GM04504 (cell line): ENCODE measurements around the gene PSMD1.
"Not testable (repeated sequence)": the region's sequence is repeated elsewhere in the genome, so short reads cannot be mapped to it uniquely, and the experiment has no call there.

Experiments
- DNase-seq: peaks from one replicate; pipeline ENCODE4 v3.0.0-alpha.2; 2012; ENCODE audit warnings: low read depth

The PSMD1 gene

DNA sequence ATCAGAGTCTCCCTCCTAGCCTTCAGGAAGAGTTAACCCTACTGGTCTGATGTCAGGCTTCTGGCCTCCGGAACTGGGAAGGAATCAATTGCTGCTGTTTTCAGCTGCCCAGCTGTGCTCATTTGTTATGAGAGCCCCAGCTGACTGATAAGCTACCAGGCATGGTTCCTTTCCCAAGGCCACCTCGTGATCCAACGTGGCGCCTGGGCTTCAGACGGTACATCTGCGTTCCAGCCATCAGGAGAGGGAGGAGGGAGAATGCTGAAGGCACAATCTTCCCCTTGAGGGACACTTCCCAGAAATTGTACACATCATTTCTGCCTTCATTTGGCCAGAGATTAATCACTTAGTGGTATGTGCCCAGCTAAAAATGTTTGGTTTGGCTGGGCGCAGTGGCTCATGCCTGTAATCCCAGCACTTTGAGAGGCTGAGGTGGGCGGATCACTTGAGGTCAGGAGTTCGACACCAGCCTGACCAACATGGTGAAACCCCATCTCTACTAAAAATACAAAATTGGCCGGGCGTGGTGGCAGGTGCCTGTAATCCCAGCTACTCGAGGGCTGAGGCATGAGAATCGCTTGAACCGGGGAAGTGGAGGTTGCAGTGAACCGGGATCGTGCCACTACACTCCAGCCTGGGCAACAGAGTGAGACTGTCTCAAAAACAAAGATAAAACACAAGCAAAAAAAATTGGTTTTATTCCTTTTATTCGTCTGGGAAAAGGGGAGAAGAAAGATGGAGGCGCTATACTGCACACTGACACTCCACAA, 131.3 kb downstream of the PSMD1 start:
- no peak for DNase-seq

DNA sequence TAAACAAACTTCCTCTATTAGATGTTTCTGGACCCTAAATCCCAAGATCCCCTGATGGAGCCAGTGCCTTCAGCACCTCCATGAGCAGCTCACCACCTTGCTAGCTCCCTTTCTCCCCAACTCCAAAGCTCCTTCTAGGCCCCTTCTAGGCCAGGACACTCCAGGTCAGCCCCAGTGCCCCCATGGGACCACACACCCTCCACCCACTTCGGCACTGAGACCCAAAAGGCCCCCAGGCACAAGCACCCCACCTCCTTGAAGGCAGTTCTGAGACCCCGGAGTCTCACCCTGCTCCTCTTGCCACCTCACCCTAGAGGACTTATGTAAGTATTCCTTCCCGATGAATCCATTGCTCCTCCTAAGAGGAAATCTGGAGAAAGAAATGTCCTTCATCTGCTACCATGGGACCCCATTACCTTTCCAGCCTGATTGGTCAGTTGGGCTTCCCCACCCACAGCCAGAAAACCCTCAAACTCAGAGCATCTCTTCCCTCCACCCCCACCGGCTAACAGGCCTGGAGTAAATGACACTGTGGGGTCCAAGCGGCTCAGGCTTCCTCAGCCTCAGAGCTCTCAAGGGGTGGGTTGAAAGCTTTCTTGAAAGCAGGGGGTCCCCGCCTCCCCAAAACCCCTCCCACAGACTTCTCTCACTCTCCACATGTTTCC, 132.0 kb downstream of the PSMD1 start:
- no peak for DNase-seq

DNA sequence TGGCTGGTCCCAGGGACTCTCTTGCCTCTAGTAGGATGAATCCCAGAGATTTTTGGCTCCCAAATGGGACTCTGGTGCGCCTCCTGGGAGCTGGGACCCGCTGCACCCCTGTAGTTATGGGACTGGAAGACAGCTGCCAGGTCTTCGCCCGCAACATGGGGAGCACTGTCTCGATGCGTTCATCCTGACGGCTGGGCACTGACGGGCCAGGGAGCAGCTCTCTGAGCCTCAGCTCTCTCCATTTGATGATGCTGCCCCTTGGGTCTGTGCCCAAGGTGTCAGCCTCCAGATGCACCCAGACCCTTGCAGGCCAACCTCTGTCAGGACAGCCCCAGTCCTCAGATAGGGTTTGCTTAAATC, 132.5 kb downstream of the PSMD1 start:
- DNase-seq = no peak

DNA sequence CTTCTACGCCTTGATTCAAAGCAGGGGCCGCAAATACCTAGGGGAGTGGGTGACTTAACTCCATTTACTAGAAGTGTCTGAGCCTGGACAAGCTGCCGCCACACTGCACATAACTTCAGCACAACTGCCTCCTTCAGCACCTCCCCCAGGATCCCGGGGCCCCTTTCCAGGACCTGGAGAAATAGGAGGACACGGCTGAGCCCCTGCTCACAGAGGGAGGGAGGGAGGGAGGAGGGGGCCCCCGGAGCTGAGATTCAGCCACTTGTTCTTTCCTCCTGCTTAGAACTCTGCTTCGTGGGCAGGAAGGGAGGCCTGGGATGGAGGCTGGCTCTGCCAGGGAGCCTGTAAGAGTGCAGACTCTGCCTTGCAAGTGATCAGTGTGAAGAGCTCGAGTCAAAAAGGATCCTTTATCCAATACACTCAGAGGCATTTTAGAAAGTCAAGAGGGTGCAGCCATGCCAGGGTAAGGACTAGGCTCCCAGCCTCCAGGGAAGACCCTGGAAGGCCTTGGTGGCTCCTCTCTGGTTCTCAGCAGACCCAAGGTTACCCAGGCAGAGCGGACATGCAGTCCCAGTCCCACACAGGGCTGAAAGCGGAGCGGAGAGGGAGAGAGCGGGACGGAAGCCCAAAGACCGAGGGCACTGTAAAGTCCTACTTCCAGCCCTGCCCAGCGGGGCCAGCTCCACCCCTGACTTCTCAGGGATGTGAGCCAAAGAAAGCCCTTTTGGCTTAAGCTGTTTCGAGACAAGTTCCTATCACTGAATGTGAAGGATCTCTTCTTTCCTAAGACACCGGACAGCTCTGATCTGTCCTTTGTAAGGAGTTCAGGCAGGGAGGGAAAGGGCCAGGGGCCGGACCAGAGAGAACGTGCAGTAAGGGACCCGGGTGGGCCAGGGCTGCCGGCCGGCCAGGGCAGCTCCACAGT, 133.2 kb downstream of the PSMD1 start:
- DNase-seq = no peak

DNA sequence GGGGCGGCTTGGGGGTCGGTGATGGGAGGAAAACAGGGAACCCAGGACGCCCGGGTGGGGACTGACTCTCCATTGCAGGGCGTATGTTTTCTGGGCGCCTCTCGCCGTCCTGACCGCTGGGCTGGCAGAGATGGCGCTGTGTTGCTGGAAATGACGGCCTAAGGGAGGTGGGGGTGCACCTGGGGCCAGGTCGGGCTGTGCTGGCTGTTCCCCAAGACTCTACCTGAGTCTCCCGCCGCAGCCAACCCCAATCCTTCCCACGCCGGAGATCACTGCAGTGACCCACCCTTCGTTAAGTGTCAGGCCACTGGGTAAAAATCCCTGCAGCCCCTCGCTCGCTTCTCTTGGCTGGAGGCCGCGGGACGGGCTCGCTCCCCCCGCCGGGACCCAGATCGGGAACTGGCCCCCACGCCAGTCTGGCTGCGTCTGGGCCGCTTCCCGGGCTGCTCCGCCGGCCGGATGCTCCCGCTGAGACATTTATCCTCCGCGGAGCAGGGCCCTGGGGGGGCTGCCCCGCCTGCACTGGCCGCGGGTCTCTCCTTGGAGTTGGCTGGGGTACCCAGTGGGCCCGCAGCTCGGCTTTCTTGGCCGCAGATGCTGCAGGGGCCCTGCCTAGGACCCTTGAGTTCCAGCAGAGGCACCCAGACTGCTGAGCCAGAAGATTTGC, 134.0 kb downstream of the PSMD1 start:
- DNase-seq = no peak

DNA sequence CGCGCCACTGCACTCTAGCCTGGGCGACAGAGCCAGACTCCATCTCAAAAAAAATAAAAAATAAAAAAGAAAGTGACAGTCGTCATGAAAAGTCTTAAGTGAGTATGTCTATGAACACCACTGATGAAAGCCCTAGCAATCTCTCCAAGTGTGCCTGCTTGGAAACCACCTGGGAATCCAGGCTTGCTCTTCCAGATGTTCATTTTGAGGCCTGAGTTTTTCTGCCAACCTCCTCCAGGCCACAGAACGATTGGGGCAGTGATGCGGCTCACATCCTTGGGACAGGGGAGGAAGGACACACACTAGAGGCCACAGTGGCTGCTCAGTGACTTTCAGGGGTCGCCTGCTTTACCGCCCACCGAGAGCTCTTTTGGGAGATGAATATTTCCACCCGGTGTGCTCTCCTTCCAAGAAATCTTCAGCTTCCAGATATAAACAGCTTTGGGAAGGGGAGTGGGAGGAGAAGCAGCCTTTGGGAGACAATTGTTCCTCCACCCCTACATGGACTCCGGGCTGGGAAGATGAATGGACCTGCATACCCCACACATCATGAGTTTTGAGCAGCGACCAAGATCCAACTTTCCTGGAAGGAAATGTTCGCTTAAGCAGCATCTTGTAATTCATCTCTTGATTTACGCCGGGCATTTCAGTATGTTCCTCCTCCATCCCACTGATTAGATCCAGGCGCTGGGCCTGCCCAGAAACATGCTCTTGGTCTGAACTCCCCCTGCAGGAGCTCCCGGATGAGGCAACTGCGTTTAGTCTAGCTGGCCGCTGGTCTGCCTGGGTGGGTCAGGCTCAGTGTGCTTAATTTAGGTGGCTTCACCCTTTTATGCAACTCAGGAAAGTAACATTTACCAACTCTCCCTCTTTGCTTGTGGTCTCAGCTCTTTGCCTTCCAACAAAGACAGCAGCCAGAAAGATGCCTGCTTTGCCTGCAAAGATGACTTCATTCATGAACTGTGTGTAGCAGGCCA, 135.5 kb downstream of the PSMD1 start:
- peak; percentile 88 for DNase-seq

DNA sequence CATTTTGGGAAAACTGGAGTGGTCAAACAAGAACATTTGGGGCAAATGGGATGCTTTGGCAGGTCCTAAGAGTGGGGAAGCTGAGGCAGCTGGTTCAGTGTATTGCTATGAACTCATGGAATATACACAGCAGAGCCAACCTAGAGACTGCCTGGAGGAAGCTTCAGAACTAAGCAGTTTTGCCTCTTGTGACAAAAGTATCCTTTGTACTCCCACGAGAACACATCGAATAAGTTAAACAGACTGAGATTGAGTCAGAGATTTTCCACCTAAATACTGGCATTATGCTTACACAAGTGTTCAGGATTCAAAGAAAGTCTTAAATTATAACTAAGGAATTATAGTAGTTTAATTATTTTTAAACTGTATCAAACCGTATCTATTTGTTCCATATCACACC, 136.5 kb downstream of the PSMD1 start:
- DNase-seq = no peak

DNA sequence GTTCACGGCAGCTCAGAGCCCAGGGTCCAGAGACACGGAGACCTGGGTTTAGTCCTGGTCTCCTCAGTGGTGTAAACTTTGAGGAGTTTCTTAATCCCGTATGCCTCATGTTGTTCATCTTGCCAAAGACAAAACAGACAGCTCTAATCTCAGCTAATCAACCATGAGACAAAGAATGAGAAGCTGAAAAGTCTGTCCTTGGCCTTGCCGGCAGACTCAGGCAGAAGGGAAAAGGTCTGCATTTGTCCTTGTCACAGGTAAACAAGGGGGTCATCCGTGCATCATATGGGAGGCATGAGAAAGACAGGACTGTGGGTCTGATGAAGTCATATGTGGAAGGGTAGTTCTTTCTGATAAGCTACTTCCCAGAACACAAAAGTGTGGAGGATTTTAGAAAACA, 139.9 kb downstream of the PSMD1 start:
- DNase-seq = no peak

DNA sequence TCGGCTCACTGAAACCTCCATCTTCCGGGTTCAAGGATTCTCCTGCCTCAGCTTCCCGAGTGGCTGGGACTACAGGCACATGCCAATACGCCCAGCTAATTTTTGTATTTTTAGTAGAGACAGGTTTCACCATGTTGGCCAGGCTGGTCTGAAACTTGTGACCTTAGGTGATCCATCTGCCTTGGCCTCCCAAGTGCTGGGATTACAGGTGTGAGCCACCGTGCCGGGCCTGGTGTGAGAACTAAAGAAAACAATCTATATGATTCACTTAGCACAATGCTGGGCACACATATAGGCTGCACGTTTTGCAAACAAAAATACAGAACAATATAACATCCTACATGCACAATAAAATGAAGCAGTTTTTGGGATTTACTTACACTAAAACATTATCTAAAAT, 140.5 kb downstream of the PSMD1 start:
- DNase-seq = not testable (repeated sequence)

DNA sequence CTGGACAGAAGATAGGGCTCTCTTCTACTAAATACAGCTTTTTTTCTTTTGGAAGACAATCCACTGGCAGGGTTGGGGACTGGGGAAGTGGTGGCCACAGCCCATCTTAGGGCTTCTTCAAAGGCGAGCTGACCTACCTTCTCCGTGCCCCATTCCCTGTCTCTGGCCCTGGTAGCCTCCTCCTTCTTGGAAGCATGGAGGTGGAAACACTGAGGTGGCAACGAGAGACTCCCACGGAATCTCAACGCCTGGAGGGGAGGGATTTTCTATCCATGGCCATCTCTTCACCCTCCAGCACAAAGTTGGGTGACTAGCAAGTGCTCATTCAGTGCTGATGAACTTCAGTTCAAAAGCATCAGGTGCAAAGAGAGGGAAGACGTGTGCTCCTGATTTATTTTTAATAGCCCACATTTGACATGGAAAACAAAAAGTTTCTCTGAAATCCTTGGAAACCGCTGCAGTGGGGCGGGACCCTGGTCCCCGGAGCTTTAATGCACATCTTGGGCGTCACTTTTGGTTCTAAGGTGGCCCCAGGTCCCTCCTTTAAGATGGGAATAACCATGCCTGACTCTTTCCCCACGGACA, 141.1 kb downstream of the PSMD1 start:
- no peak for DNase-seq

DNA sequence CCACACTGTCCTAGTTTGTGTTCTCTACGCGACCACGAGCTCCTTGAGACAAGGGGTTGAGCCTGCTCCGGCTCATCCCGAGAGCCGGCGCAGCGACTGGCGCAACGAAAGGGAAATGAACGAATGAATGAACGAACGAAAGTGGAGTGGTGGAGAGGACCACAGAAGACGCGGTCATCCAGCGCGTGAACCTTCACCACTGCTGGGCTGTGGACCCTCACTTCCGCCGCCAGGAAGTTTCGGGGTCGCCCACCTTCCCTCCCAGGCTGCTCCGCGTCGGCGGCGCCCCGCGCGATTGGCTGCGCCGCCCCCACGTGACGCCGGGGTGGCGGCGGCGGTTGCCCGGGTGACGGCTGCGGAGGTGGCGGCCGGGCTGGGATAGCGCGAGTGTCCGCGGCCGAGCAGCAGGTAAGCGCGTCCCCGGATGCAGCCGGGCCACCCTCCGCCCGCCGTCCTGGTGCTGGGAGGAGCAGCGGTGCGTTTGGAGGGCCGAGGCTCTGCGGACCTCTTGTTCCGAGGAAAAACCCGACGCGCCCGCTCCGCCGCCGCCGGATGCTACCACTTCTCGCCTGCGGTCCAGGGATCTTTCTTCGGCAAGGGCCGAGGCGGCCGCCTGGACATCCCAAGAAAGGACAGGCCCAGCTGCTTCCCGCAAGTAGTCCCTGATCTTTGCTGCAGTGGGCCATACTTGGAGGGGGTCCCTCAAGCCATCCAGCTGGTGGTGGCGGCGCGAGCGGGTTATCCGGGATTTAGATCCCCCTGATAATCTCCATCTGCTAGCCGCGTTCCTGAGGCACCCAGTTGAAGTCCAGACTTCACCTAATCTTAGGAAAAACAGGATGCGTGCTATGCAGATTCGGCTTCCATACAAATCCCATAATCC, 141.9 kb downstream of the PSMD1 start, which contains the start of gene ARMC9:
Gene ARMC9 (plus strand): TSS at position 341 of the 883 bp plus-strand sequence. CDS start 7,608 bp downstream, outside the sequence.
- no peak for DNase-seq

DNA sequence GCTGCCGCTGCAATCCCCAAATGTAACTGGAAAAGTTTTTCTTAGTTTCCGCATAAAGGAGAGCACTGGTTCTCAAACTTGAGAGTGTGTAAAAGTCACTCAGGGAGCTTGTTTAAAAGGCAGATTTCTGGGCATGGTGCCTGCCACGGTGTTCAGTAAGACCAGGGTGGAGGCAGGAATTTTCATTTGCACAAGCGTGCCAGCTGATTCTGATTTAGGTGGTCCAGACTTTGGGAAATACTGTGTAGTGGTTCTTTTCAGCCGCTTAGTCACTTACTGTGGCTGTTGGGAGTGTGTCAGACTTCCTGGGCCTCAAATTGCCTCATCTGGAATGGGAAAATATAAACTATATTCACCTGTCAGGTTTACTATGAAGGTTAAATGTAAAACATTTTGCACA, 142.6 kb downstream of the PSMD1 start:
- DNase-seq = no peak

DNA sequence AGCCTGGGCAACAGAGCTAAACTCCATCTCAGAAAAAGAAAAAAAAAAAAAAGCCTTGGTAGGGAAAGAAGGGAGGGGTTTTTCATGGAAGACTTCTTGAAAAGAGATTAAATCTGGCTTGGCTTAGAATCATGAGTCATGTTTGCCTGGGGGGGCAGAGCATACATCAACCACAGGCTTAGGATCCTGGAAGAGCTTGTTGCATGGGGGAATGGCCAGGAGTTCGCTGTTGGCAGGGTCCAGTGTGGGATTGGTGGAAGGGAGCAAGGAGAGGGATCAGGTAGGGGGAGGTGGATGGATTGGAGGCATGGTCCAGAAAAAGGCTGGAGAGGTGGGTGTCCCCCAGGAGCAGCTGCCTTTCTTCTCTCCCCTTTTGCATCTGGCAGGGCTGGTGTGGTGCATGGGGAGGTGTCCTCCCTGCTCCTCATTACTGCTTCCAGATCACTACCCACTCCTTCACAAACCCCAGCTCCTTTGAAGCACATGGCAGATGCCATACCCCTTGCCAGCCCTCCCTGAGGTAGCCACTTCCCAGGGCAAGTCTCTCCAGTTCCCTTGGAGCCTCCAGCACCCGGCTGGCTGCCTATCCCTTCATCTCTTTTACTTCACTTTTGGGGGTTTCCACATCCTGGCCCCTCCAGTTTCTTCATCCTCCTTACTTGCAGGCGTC, 144.3 kb downstream of the PSMD1 start:
- DNase-seq = no peak

DNA sequence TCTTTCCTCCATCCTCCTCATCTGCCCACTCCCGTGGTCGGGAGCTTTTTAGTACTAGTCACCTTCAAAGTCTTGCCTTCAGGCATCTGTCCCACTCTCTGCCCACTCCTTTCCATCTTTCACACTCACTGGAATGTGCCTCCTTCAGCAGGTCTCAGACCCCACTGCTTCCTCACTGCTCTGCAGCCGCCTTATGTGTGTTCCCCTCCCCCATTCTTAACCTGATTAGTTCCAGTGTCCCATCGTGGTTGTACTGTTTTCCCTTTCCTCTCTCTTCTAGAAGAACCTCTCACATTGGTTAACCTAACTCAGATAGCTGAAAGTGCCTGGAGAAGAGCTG, 144.8 kb downstream of the PSMD1 start:
- no peak for DNase-seq

DNA sequence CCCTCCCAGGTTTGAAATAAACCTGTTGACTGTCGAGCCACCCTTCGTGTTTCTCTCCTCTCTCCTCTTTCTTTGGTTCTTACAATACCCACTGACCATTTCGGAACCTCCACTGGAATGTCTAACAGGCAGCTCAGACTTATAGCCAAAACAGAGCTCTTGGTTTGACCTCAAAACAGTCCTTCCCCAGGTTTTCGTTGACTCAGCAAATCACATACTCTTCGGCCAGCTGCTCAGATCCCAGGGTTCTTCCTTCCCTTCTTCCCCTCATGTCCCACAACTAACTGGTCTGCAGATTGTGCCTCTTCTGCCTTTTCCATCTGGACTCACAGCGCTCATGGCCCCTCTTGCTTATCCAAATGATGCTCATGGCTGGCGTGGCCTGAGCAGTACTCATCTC, 146.4 kb downstream of the PSMD1 start:
- no peak for DNase-seq

DNA sequence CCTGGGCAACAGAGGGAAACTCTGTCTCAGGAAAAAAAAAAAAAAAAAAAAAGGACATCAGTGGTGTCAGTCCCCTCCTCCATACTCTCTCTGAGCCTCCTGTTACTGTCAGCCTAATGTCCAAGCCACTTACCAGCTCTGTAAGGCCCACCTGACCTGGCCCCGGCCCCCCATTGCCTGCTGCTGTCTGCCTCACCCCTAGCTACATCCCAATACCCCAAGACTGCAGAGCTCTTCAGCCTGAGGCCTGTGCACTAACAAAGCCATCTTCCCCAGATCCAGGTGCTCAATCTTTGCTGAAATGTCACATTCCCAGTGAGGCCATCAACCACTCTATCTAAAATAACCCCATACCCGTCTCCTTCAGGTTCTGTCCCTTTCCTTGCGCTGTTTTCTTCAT, 147.5 kb downstream of the PSMD1 start:
- no peak for DNase-seq

DNA sequence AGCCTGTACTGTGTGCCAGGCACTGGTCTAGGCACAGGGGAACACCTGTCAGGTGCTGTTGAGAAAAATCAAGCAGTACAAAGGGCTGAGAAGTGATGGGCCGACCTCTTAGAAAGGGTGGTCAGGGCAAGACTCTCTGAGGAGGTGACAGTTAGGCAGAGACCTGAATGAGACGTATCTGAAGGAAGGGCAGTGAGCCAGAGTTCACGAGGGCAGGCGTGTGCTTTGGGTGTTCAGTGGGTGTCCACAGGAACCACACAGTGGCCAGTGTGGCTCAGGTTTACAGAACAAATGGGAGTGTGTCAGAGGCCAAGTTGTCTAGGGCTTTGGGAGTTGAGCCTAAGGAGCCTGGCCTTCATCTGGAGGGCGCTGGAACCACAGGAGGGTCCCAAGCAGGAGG, 147.9 kb downstream of the PSMD1 start:
- no peak for DNase-seq

DNA sequence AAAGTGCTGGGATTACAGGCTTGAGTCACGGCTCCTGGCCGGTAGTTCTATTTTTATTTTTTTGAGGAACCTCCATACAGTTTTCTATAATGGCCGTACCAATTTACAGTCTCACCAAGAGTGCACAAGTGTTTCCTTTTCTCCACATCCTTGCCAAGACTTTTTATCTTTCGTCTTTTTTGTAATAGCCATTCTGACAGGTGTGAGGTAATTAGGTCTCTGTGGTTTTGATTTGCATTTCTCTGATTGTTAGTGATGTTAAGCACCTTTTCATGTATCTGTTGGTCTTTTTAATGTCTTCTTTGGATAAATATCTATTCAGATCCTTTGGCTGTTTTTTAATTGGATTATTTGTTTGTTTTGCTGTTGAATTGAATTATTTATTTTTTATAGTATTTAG, 151.1 kb downstream of the PSMD1 start:
- no peak for DNase-seq

DNA sequence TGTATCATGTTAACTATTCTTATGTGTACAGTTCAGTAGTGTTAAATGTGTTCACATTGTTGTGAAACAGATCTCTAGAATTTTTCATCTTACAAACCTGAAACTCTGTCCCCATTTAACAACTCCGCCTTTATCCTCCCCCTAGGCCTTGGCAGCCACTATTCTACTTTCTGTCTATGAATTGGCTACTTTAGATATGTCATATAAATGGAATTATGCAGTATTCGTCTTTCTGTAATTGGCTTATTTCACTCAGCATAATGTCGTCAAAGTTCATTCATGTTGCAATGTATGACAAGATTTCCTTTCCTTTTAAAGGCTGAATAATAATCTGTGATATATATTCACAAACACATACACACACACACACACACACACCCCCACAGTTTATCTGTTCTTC, 154.1 kb downstream of the PSMD1 start:
- DNase-seq = no peak
